ENCODE measurements around the gene STRIT1.
"Not testable (repeated sequence)": the region's sequence is repeated elsewhere in the genome, so short reads cannot be mapped to it uniquely, and the experiment has no call there.

Gene STRIT1

GRCh38 chr3:155270485-155271342 lies 22.8 kb downstream of the STRIT1 start:
- no peak for DNase-seq (ENCODE audit: low spot score)

GRCh38 chr3:155270063-155270462 lies 23.4 kb downstream of the STRIT1 start:
- no peak for DNase-seq (ENCODE audit: low spot score)

GRCh38 chr3:155262855-155263254 lies 30.6 kb downstream of the STRIT1 start:
- not testable (repeated sequence) for DNase-seq (ENCODE audit: low spot score)

- no peak for DNase-seq (ENCODE audit: low spot score)
These were observed 31.2 kb downstream of the STRIT1 start for GRCh38 chr3:155262295-155262694.

GRCh38 chr3:155254445-155254844 lies 39.0 kb downstream of the STRIT1 start:
- no peak for DNase-seq (ENCODE audit: low spot score)

- no peak for DNase-seq (ENCODE audit: low spot score)
These were observed 40.9 kb downstream of the STRIT1 start for GRCh38 chr3:155252535-155252934.

GRCh38 chr3:155252021-155252420 lies 41.5 kb downstream of the STRIT1 start:
- DNase-seq (ENCODE audit: low spot score), result no peak

- DNase-seq (ENCODE audit: low spot score), result no peak
These were observed 44.8 kb downstream of the STRIT1 start for GRCh38 chr3:155248531-155249187.

GRCh38 chr3:155244699-155245098 lies 48.8 kb downstream of the STRIT1 start:
- no peak for DNase-seq (ENCODE audit: low spot score)

GRCh38 chr3:155244216-155244615 lies 49.3 kb downstream of the STRIT1 start:
- no peak for DNase-seq (ENCODE audit: low spot score)

- DNase-seq (ENCODE audit: low spot score), result no peak
These were observed 50.0 kb downstream of the STRIT1 start for GRCh38 chr3:155243512-155243921.

- DNase-seq (ENCODE audit: low spot score), result no peak
These were observed 51.1 kb downstream of the STRIT1 start for GRCh38 chr3:155242342-155242741.

GRCh38 chr3:155241579-155241978 lies 51.9 kb downstream of the STRIT1 start:
- no peak for DNase-seq (ENCODE audit: low spot score)
